HepG2 (cell line): ENCODE measurements around the gene CNTN4.

Source experiments
- MAF1 ChIP-seq: sonication (generic); formaldehyde crosslinking; IDR thresholded peaks from 2 replicates; pipeline ENCODE4 v1.5.0; 2020; ENCODE audit warnings: missing genetic modification reagents, borderline replicate concordance
- ZNF138 ChIP-seq: sonication (generic); formaldehyde crosslinking; IDR thresholded peaks from 2 replicates; pipeline ENCODE4 v1.5.0; 2020; ENCODE audit warnings: mild to moderate bottlenecking, low read depth, missing genetic modification reagents
- TF ChIP-seq, protein P1 (sequence below): sonication (generic); formaldehyde crosslinking; IDR thresholded peaks from 2 replicates; pipeline ENCODE4 v1.5.0; 2020; ENCODE audit warnings: mild to moderate bottlenecking, missing genetic modification reagents, moderate library complexity

DNA sequence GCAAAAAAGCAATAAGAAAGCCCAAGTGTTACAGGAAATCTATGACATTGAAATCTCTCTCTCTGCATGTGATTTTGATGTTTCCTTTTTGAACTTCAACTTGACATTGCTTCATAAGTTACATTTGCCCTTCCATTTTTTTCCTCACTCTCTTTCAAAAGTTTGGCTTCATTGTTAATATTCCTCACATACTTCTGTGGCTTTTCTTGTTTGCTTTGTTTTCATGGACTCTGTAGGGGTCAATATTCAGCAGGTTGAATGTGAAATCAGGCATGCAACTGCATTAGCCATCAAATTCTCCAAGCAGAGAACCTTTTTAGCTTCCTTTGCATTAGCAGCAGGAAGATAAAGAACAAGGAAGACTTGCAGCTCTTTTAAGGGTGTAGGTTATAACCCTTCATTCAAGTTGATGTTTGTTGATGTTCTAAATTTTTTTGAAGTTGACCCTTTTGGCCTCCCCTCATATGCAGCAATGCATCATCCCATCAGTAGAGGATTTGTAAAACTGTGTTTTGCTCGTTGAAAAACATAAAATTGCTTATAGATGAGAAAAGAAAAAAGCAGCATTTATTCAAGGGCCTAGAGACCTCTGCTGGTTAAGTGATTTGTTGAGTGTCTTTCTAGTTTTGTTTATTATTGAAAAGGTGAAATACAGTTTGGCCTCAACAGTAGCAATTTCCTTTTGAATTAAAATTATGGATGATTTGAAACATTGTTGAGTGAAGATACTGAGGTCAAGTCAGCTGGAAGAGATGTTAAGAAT is 800.1 kb downstream of the CNTN4 start:
- TF ChIP-seq ZNF138 (CRISPR knock-in tag) (no peak), MAF1 (CRISPR knock-in tag) (no peak)
- TF ChIP-seq, protein P1, sequence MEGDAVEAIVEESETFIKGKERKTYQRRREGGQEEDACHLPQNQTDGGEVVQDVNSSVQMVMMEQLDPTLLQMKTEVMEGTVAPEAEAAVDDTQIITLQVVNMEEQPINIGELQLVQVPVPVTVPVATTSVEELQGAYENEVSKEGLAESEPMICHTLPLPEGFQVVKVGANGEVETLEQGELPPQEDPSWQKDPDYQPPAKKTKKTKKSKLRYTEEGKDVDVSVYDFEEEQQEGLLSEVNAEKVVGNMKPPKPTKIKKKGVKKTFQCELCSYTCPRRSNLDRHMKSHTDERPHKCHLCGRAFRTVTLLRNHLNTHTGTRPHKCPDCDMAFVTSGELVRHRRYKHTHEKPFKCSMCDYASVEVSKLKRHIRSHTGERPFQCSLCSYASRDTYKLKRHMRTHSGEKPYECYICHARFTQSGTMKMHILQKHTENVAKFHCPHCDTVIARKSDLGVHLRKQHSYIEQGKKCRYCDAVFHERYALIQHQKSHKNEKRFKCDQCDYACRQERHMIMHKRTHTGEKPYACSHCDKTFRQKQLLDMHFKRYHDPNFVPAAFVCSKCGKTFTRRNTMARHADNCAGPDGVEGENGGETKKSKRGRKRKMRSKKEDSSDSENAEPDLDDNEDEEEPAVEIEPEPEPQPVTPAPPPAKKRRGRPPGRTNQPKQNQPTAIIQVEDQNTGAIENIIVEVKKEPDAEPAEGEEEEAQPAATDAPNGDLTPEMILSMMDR (CRISPR knock-in tag), result no peak
